ENCODE measurements around the gene LAMC1.

The LAMC1 gene

GRCh38 chr1:183002267-183002666 is 21.0 kb upstream of the LAMC1 start:
- Histone ChIP-seq H3K4me1 (no peaks in the 10 kb centered on the region), H3K36me3 (replicated peaks) (no peaks in the 10 kb centered on the region), H3K27me3 (ENCODE audit: low read depth) (no peaks in the 10 kb centered on the region), H3K4me3 (no peak overlapping the region), H3K9me3 (no peaks in the 10 kb centered on the region)
- no peak for DNase-seq (ENCODE audit: low spot score in 2 of 2)
- in situ Hi-C loops (cut with MboI; ENCODE audit: low sequenced_read_pairs): no loop called here

- Histone ChIP-seq H3K36me3 (replicated peaks) (no peaks in the 10 kb centered on the region), H3K27me3 (ENCODE audit: low read depth) (no peaks in the 10 kb centered on the region), H3K4me1 (no peaks in the 10 kb centered on the region), H3K4me3 (no peak overlapping the region), H3K9me3 (no peaks in the 10 kb centered on the region)
- peak in 1 of 2 experiments; percentile 24 for DNase-seq (ENCODE audit: low spot score in 2 of 2)
- in situ Hi-C loops (cut with MboI; ENCODE audit: low sequenced_read_pairs): no loop called here
Measured at GRCh38 chr1:183002797-183003196, 20.4 kb upstream of the LAMC1 start.

- H3K4me1 ChIP-seq: no peaks in the 10 kb centered on the region
- H3K27me3 ChIP-seq (ENCODE audit: low read depth): no peaks in the 10 kb centered on the region
- in situ Hi-C loops (cut with MboI; ENCODE audit: low sequenced_read_pairs): no loop called here
- H3K4me3 ChIP-seq: no peak overlapping the region
- DNase-seq (ENCODE audit: low spot score in 2 of 2): no peak
- H3K36me3 ChIP-seq (replicated peaks): no peaks in the 10 kb centered on the region
- no peaks in the 10 kb centered on the region for H3K9me3 ChIP-seq
Measured at GRCh38 chr1:183003203-183003602, 20.0 kb upstream of the LAMC1 start.

GRCh38 chr1:183004141-183004540 is 19.1 kb upstream of the LAMC1 start:
- Histone ChIP-seq H3K4me3 (no peak overlapping the region), H3K9me3 (no peaks in the 10 kb centered on the region), H3K36me3 (replicated peaks) (no peaks in the 10 kb centered on the region), H3K27me3 (ENCODE audit: low read depth) (no peaks in the 10 kb centered on the region), H3K4me1 (no peaks in the 10 kb centered on the region)
- in situ Hi-C loops (cut with MboI; ENCODE audit: low sequenced_read_pairs): no loop called here
- DNase-seq (ENCODE audit: low spot score in 2 of 2): no peak

- DNase-seq (ENCODE audit: low spot score in 2 of 2): no peak
- in situ Hi-C loops (cut with MboI; ENCODE audit: low sequenced_read_pairs): no loop called here
- no peaks in the 10 kb centered on the region for H3K9me3 ChIP-seq
- H3K4me1 ChIP-seq: no peaks in the 10 kb centered on the region
- H3K4me3 ChIP-seq: no peak overlapping the region
- H3K36me3 ChIP-seq (replicated peaks): no peaks in the 10 kb centered on the region
- H3K27me3 ChIP-seq (ENCODE audit: low read depth): no peaks in the 10 kb centered on the region; the same call in 1 of the 2 replicates
Measured at GRCh38 chr1:183011859-183012258, 11.4 kb upstream of the LAMC1 start.

GRCh38 chr1:183012301-183012994 is 10.8 kb upstream of the LAMC1 start:
- Histone ChIP-seq H3K36me3 (replicated peaks) (no peaks in the 10 kb centered on the region), H3K4me1 (no peaks in the 10 kb centered on the region), H3K27me3 (ENCODE audit: low read depth) (no peaks in the 10 kb centered on the region; the same call in 1 of the 2 replicates), H3K4me3 (no peak overlapping the region), H3K9me3 (no peaks in the 10 kb centered on the region)
- in situ Hi-C loops (cut with MboI; ENCODE audit: low sequenced_read_pairs): no loop called here
- no peak for DNase-seq (ENCODE audit: low spot score in 2 of 2)

GRCh38 chr1:183019139-183019740 is 4.0 kb upstream of the LAMC1 start:
- Histone ChIP-seq H3K9me3 (no peaks in the 10 kb centered on the region), H3K27me3 (ENCODE audit: low read depth) (no peaks in the 10 kb centered on the region), H3K4me3 (no peak overlapping the region), H3K4me1 (peaks cover 13% of the 10 kb centered on the region), H3K36me3 (replicated peaks) (no peaks in the 10 kb centered on the region)
- in situ Hi-C loops (cut with MboI; ENCODE audit: low sequenced_read_pairs): no loop called here
- no peak for DNase-seq (ENCODE audit: low spot score in 2 of 2)

GRCh38 chr1:183019860-183020259 is 3.4 kb upstream of the LAMC1 start:
- no peaks in the 10 kb centered on the region for H3K36me3 ChIP-seq (replicated peaks)
- DNase-seq (ENCODE audit: low spot score in 2 of 2): no peak
- H3K4me3 ChIP-seq: no peak overlapping the region
- no peaks in the 10 kb centered on the region for H3K9me3 ChIP-seq
- in situ Hi-C loops (cut with MboI; ENCODE audit: low sequenced_read_pairs): no loop called here
- peaks cover 14% of the 10 kb centered on the region for H3K4me1 ChIP-seq
- H3K27me3 ChIP-seq (ENCODE audit: low read depth): no peaks in the 10 kb centered on the region

- Histone ChIP-seq H3K4me3 (peak overlapping the region; percentile 67), H3K9me3 (no peaks in the 10 kb centered on the region), H3K27me3 (ENCODE audit: low read depth) (no peaks in the 10 kb centered on the region), H3K4me1 (peaks cover 31% of the 10 kb centered on the region), H3K36me3 (replicated peaks) (0 out of 2 replicates have a peak, but pooled peaks cover 1% of the 10 kb centered on the region)
- DNase-seq (ENCODE audit: low spot score in 2 of 2): no peak
- in situ Hi-C loops (cut with MboI; ENCODE audit: low sequenced_read_pairs): no loop called here
Measured at GRCh38 chr1:183021405-183022201, 1.6 kb upstream of the LAMC1 start.

GRCh38 chr1:183022202-183023145 is 746 bp upstream of the LAMC1 start:
- Histone ChIP-seq H3K9me3 (no peaks in the 10 kb centered on the region), H3K4me1 (peaks cover 40% of the 10 kb centered on the region), H3K4me3 (peak overlapping the region; percentile 67), H3K27me3 (ENCODE audit: low read depth) (no peaks in the 10 kb centered on the region), H3K36me3 (replicated peaks) (0 out of 2 replicates have a peak, but pooled peaks cover 3% of the 10 kb centered on the region)
- DNase-seq (ENCODE audit: low spot score in 2 of 2): peak; percentile 66 to 70
- in situ Hi-C loops (cut with MboI; ENCODE audit: low sequenced_read_pairs): no loop called here

- H3K4me1 ChIP-seq: peaks cover 51% of the 10 kb centered on the region
- DNase-seq (ENCODE audit: low spot score in 2 of 2): peak; percentile 59 to 77
- in situ Hi-C loops (cut with MboI; ENCODE audit: low sequenced_read_pairs): no loop called here
Measured at GRCh38 chr1:183023601-183024316, 539 bp downstream of the LAMC1 start.

GRCh38 chr1:183024317-183025009 is 1.2 kb downstream of the LAMC1 start:
- Histone ChIP-seq H3K36me3 (replicated peaks) (0 out of 2 replicates have a peak, but pooled peaks cover 3% of the 10 kb centered on the region), H3K27me3 (ENCODE audit: low read depth) (no peaks in the 10 kb centered on the region), H3K9me3 (no peaks in the 10 kb centered on the region), H3K4me3 (peak overlapping the region; percentile 67), H3K4me1 (peaks cover 53% of the 10 kb centered on the region)
- DNase-seq (ENCODE audit: low spot score in 2 of 2): peak in 1 of 2 experiments; percentile 71
- in situ Hi-C loops (cut with MboI; ENCODE audit: low sequenced_read_pairs): no loop called here

More at GRCh38 chr1:183023601-183024316, 539 bp downstream of the LAMC1 start:
- Histone ChIP-seq H3K36me3 (replicated peaks) (0 out of 2 replicates have a peak, but pooled peaks cover 3% of the 10 kb centered on the region), H3K4me3 (peak overlapping the region; percentile 67), H3K9me3 (no peaks in the 10 kb centered on the region), H3K27me3 (ENCODE audit: low read depth) (no peaks in the 10 kb centered on the region)
